Left hindlimb (tissue), 1 donor: Measurements from ENCODE around the gene HOXD3.
A peak's percentile ranks its signal among the peaks of the same experiment; 100 is the strongest.

Experiments used
- DNase-seq: peaks from one replicate; pipeline ENCODE4 v3.0.0-alpha.2; 2018

HOXD3 gene

DNA sequence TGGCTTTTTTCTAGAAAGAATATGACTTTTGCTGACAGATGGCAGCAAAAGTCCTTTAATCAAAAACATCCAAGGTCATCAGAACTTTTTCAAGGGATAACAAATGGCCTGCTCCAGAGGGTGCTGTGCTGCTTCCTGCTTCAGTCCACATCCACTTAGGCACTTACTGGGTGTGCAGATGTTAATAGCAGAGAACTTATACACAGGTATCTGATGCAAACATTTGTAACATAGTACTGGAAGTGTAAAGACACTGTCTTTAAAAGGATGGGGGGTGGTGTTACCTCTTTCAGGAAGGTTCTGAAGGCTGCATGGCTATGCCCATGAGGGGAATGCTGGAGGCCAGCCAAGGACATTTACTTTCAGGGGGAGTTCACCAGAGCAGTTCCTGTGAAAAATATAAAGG lies 22.1 kb upstream of the HOXD3 start:
- no peak for DNase-seq

DNA sequence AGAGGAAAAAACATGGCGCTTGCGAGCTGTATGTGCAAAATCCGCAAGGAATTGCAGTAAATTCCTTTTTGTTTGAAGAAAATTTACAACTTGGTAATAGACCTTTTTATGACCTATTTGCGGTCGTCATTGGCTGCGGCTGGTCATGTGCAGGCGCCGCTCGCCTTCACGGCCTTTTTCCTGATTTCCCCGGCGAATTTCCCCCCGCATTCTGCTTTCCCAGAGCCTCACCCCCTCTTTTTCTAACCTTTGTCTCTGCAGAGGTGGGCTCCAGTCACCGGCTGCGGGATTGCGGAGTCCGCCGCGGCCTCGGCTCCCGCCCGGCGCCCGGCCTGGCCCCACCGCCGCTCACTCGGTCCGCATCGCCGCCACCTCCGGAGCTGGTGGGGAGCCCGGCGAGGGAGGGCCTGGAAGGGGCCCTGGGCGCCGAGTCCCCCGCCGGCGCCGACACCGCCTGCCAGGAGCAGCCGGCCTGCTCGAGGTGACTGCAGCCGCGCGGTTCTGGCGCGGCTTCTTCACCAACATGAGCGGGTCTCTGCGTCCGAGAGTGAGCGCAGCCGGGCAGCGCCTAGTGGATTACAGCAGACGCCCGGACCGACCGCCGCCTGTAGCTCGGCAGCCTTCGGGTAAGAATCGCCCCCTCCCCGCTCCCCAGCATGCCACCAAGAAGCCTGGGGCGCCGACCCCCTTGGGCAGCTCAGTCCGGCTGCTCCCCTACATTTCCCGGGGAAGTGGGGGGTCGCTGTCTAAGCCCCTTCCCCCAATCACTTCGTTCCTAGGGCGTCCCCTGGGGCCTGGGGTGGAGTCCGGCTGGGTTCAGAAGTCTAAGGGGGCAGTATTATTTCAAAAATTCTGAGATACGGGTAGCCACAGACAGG lies 20.5 kb upstream of the HOXD3 start:
- peak; percentile 74 for DNase-seq

DNA sequence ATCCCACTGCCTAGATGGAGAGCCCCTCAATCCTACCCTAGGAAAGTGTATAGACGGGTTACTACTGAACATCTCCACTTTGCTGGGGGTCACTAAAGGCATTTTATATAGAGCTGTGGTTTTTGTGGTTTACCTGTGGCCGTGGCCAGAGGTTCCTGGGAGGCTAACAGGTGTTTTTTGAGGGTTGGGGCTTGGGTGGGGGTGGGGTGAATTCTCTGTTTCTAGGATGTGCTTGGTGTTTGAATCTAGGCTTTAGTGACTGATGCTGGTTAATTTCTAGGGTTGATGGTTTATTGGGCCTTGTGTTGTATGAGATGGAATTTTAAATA lies 19.9 kb upstream of the HOXD3 start:
- DNase-seq: no peak

DNA sequence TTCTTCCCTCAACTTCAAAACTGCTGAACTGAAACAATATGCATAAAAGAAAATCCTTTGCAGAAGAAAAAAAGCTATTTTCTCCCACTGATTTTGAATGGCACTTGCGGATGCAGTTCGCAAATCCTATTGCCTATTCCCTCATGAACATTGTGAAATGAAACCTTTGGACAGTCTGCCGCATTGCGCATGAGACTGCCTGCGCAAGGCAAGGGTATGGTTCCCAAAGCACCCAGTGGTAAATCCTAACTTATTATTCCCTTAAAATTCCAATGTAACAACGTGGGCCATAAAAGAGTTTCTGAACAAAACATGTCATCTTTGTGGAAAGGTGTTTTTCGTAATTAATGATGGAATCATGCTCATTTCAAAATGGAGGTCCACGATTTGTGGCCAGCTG lies 19.2 kb upstream of the HOXD3 start:
- no peak for DNase-seq

DNA sequence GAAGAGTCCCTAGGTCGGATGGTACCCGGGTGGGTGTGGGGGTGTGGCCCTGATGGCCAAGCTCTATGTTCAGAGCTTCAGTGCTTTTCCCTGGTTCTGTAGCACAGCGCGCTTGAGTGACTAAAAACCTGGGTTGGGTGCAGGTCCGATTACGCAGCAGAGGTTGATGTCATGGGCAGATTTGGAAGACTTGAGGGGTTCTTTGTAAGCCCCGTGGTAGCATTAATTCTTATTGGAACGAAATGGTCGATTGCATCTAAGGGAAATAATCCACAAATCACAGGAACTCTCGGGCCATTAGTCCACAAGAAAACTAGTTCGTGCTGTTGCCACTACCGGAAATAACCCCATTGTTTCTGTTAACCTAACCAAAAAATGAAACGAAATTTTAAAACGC lies 18.6 kb upstream of the HOXD3 start:
- DNase-seq: peak; percentile 41

DNA sequence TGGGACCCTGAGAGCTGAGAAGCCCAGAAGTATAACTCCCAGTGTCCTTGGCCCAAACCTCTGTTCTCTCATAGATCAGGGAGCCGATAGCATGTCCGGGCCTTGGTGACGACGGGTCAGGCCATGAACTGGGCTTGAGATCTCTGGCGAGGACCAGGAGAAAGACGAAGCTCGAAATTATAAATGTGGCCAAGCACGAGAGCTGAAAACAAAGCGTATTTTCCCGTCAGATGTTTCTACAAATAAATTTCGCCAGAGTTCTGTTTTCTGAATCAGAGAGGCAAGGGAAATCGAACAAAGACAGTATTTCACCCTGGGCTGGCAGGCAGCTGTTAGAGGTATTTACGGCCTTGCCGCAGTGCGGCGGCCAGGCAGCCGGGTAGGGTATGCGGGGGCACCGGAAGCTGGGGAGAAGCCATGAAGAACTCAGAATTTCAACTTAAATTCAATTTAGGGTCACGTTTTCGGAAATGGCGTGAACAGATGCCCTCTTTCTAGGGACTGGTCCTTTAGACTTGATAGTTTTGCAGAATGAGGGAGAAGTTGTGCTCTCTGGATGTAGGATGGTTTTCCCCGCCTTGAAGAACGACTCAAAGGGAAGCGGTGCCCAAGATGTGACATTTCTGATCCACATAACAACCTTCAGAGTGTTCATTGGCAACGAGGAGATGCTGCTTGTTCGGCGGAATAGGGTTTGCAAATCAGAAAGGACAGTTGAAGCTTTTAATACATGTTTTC lies 18.0 kb upstream of the HOXD3 start:
- peak; percentile 61 for DNase-seq

DNA sequence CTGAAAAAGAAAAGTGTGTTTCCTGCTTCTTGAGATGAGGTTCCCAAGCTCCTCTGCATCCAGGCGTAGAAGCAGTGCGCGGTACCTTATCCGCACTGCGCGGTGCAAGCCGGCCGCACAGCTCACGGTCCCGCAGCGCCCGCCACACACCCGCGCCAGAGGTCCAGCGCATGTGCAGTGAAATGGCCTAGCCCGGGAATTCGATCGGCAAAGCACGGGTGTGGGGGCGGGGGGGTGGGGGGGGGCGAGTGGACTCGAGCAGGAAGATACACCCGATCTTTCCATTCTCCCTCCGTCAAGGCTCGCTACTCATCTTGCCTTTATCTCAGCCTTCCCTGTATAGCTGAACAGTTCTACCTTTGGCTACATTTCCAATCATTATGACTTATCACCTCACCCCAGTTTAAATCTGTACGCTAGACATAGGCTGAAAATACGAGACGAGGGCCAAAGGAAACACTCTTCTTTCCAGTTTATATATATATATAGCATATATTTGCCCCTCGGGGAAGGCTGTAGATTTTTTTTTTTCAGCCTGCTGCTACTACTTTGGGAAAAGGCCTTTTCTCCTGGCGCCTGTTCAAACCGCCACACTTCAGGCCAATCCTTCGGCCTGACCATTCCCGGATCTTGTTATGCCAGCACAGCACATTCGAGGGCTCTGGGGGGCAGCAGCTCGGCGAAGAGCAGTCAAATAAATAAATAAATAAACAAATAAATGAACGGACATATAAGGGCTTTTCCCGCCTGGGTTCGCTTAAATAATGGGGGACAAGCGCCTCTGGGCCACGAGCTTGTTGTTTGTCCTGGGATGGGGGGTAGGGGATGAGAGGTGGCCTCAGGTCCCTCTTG lies 17.2 kb upstream of the HOXD3 start:
- DNase-seq: peak; percentile 84

DNA sequence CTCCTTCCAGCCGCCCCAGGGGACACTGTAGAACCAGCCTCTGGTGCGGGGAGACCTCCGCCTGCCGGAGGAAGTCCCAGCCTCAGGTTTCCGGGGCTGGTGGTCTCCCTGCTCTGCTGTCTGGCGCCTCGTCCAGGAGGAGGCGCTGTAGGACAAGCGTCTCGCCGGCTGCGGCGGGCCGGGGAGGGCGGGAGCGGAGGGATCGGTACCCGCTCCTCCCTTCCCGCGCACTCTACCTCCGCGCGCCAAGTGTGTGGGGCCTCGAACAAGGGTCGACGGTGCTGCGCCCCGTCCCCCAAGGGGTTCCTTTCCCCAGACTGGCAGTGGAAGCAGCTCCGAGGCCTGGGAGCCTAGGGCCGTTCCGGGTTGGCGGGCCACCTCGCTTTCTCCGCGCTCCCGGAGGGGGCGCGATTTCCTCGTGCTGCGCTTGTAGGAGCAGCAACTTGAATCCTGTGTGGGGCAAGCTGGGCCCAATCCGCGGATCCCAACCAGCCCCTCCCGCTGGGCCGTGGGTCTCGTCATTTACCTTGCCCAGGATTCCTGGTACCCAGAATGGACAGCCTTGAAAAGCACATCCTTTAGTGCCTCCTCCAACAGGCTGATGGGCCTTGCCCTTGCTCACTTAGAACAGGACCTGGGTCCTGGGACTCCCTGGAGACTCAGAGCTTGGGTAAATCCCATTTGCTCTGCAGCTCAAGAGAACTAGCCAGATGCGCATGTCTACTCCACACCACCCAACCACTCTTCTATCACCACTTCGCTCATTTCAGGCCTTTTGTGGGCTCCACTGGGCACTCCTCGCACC lies 16.4 kb upstream of the HOXD3 start:
- peak; percentile 91 for DNase-seq

DNA sequence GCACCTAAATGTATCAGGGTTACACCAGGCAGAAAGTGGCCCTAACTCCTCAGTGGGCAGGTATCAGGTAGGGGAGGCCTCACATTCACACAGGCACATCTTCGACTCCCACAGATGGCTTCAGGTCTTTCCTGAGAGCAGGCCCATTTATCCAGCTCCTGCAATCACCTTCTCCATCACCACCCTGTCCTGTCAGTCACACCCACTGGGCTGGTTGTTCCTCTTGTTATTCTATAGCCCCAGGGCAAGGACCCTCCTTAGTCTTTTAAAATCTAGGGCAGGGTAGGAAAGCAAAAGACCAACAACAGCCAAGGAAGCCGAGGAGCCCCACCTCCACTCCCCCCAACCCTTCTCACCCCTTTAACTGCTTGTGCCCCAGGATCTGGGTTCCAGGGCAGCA lies 14.8 kb upstream of the HOXD3 start:
- DNase-seq: peak; percentile 13

DNA sequence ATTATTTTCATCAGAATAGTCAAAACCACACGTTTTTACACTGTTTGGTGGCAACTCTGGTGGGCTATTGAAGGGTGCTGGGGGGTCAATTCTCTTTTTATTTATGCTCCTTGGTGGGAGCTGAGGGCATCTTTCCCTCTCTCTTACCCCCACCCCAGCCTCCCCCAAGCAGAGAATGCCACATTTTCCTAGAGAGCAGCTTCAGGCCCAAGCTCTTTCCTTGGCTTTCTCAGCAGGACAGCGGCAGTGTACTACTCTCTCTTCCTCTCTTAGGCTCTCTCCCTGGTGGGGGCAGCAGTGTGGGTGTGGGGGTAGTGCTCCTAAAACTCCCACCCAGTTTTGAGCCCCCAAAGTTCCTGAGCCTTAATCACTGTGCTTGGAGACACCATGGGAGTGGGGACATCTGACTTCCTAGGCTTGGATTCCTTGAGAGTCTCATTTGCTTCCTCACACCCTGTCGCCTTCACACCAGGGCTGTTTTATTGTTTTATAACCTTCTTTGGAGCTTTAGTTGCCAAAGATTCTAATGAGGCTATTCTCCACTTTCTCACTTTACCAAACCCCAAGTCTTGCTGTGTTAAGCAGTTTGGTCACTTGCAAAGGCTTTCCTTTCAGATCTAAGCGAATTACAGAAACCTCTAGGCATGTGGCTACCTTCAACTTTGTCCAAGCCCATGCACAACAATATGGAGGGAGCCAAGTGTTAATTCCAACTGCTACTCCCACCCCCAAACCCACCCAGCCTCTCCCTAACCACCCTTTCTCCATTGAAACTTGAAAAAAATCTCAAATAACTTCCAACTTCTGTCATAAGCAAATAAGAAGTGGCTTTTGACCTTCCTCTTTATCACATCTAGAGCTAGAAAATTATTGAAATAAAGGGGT lies 11.8 kb upstream of the HOXD3 start:
- DNase-seq: peak; percentile 7

DNA sequence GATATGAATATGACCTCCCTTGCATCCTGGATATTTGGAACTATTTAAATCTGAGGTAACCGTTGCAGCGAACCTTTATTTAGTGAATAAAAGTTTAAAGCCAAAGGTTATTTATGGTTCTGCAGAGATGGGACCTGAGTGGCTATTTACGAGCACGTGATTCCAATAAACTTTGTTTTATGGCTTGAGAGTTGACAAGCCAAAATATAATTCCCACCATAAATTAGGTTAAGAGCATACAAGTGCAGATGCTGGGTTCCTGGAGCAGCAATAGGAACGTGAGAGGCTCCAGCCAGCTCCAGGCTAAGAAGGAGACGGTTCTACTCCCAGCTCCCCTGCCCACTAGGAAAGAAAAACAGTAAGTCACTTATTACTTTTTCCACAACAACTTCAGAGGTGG lies 11.0 kb upstream of the HOXD3 start:
- DNase-seq: peak; percentile 16

DNA sequence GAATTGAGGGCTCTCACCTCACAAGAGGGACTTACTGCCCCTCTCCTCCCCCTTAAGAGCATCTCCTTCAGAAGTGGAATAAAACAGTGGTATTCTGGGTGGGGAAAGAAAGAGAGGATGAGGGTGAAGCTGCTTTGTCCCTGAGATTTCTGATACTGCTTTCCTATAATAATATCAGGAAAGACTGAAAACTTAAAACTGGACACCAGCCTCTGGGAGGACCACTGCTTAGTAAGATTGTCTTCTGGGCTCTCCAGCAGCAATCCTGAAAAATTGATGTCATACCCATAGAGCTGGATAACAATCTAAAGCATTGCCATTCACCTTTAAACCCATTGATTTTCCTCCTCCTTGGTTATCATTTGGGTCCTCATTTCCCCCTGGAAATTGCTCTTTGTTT lies 10.5 kb upstream of the HOXD3 start:
- DNase-seq: no peak

DNA sequence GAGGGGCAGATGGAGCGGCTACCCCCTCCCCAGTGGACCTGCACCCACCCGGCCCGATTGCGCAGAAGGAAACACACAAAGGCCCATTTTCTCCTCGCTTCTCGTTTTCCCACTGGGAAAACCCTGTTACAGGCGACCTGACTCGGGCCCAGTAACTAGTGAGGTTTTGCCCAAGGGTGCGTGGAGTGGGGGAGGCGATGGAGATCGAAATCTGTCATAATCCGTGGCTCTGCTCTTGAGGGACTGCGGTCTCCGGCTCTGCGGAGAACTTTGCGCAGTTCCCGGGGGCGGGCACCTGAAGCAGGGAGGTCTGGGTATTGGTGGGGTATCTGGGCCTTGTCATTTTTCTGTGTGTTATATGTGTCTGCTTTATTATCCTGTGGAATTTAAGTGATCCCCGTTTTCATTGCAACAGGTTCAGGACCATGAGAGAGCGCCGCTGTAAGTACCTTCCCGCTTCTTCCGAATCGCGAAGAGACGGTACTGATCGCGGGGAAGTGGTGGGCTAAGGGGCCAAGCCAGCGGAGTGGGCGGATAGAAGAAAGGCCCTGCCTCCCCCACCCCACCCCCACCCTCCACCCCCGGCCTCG lies 9.8 kb upstream of the HOXD3 start:
- DNase-seq: peak; percentile 7

DNA sequence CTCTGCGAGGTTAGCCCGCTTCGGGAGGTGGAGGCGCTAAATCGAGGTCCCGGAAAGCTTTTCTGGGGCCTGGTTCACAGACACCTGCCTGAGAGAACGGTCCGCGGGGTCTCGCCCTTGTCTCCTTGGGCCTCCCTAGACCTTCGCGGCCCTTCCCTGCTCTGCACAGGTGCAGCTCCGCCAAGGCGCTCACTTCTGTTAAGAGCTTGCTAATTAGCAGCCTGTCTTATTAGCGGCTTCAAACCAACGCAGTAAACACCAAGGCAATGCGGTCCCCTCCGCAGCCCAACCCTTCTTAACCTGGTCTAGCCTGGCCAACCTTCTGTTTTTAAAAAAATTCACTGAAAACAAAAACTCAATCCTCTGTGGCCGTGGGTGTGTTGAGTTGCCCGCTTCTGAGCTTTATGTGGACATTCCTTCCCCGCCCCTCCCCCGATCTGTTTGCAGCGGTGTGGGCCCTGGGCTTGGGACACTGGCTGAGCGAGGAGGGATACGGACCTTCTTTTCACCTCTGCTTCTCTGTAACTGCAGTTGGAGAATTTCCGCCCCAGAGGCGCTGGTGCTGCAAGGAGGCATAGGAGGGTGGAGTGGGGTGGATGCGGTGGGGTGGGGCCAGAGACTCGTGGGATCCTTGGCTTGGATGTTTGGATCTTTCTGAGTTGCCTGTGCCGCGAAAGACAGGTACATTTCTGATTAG lies 9.2 kb upstream of the HOXD3 start:
- peak; percentile 16 for DNase-seq

DNA sequence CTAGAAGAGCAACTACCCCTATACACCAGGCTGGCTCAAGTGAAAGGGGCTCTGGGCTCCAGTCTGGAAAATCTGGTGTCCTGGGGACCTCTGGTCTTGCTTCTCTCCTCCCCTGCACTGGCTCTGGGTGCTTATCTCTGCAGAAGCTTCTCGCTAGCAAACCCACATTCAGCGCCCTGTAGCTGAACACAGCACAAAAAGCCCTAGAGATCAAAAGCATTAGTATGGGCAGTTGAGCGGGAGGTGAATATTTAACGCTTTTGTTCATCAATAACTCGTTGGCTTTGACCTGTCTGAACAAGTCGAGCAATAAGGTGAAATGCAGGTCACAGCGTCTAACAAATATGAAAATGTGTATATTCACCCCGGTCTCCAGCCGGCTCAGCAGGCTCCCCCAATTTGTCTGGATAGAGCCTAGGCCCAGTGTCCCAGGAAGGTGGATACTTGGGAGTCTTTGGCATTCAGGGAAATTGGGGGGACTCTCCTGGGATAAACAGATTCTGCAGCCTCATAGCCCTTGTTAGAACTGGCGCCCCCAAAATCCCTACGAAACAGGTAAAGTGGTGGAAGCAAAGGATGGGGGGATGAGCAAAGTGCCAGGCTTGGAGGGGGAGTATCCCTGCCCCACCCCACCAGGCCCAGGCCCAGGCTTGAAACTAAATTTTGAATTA lies 8.2 kb upstream of the HOXD3 start:
- peak; percentile 16 for DNase-seq

DNA sequence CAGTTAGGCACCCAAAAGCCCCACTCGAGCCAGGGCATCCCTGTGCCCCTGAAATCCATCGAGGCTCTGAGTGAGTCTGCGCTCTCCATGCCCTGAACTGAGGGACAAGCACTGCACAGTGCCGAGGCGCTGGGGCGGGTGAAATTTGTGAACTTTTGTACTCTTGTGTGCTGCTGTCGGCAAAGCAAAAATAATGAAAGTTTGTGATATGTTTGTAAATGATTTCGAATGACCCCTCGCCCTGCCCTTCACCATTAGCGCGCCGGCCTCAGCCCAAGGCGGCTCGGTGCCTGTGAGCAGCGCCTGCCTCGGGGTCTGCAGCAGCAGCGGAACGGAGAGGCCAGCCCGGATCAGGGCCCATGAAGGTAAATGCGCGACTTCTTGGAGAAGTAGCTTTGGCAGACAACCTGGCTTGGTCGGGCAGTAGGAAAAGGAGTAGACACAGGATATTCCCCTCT lies 7.6 kb upstream of the HOXD3 start:
- peak; percentile 6 for DNase-seq

DNA sequence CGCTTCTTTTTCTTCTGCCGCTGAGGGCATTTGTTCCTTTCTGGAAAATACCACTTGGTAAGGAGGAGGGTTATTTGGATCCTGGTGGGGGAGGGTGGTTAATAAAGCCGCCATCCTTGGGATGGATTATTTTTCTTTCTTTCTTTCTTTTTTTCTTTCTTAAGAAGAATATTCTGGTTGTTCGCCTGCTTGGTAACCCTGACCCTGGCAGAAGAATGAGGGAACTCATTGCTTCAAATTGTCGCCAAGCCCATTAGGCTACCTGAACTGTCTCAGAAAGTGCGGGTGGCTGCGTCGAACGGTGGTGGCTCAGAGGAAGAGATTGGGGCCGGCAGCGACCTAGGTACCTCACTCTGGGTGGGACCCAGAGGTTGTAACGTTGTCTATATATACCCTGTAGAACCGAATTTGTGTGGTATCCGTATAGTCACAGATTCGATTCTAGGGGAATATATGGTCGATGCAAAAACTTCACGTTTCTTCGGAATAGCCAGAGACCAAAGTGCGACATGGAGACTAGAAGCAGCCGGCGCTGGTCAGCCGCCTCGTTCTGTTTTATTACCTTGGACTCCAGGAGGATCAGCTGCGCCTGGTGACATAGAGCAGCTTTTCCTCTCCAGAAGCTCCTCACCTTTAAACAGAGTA lies 7.0 kb upstream of the HOXD3 start:
- peak; percentile 6 for DNase-seq

DNA sequence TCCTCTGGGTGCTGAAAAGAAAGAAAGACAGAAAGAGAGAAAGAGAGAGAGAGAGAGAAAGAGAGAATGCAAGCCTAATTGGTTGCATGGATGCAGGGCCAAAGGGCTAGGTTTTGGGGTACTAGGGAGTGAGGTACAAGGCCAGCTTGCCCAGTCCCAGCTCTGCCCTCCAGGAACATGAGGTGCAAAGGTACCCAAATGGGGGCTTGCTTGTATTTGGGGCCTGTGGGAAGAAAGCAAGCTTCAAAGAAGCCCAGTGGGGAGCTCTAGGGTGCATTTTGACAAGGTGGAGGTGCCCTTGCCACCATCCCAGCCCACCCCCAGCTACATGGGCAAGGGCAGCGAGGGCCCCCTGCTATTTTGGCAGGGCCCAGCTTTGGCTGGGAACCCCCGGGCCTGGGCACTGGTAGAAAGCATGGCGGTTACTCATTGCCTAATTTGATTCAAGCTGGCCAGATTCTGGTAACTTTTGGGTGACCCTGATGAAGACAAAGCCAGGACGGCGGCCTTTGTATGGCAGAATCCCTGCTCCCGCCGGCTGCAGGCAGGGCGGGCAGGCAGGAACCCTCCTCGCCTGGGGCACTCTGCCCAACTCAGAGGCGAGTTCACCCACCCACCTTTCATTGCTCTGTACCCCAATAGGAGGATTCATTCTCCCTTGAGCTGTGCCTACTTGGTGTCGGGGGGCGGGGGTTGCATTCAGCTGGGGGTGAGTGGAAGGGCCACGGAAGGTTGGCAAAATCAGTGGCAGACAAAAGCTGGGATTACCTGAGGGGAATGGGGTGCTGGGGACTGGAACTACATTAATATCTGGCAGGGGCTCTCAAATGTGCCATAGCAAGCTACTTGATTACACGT lies 6.3 kb upstream of the HOXD3 start:
- DNase-seq: peak; percentile 13
